Cardiac muscle cell (in vitro differentiated cells and primary cell): Measurements from ENCODE around the gene ABR. TPM values are rescaled to one million over a fixed set of nuclear protein-coding genes. Genes with fewer than 3 reads are reported as not detected.
"Not testable (repeated sequence)": the region's sequence is repeated elsewhere in the genome, so short reads cannot be mapped to it uniquely, and the experiment has no call there.

Experiments
- DNase-seq, 2 donors: peaks; one replicate each; pipeline versions ENCODE4 v3.0.0 to v3.0.0-alpha.2; 2010 to 2017; ENCODE audit warnings: low read depth in 1 of 2, low spot score in 1 of 2
- H3K27ac ChIP-seq: fragments of 200-600 bp; sonication (generic); 2 replicates; pipeline ENCODE4 v1.5.1; 2016
- H3K27me3 ChIP-seq: fragments of 200-600 bp; sonication (generic); 2 replicates; pipeline ENCODE4 v1.6.0; 2016; ENCODE audit warnings: control low read depth
- H3K36me3 ChIP-seq: fragments of 200-600 bp; sonication (generic); 2 replicates; pipeline ENCODE4 v1.5.1; 2016; ENCODE audit warnings: control low read depth
- H3K4me1 ChIP-seq: fragments of 200-600 bp; sonication (generic); 2 replicates; pipeline ENCODE4 v1.8.1; 2017; ENCODE audit warnings: low read depth, mild to moderate bottlenecking, mixed run types
- H3K4me3 ChIP-seq: fragments of 200-600 bp; sonication (generic); 2 replicates; pipeline ENCODE4 v1.5.1; 2016; ENCODE audit warnings: mild to moderate bottlenecking
- H3K9me3 ChIP-seq: fragments of 200-600 bp; sonication (generic); 2 replicates; pipeline ENCODE4 v1.5.1; 2017; ENCODE audit warnings: low read depth, mild to moderate bottlenecking, control low read depth
- polyA plus RNA-seq: library from polyadenylated mRNA; unstranded; fragments of >200 nt; fragmentation: Nextera tagmentation; extraction: Ambion mirVana; gene quantifications from 2 replicates; pipeline ENCODE4 v1.2.1, GENCODE V29; 2016
- total RNA-seq: library from RNA; depleted of rRNA; stranded (reverse); fragments of >200 nt; gene quantifications from 2 replicates; pipeline ENCODE4 v1.2.3, GENCODE V29; 2016
- TF ChIP-seq, protein P1 (sequence below): IDR thresholded peaks from 2 replicates; pipeline ENCODE4 v1.5.1; 2012; ENCODE audit warnings: low read depth, mild to moderate bottlenecking, low read length

Gene ABR
- total and polyA plus RNA-seq, 2 experiments from 2014 or later = 23.5 to 67.5 TPM

DNA sequence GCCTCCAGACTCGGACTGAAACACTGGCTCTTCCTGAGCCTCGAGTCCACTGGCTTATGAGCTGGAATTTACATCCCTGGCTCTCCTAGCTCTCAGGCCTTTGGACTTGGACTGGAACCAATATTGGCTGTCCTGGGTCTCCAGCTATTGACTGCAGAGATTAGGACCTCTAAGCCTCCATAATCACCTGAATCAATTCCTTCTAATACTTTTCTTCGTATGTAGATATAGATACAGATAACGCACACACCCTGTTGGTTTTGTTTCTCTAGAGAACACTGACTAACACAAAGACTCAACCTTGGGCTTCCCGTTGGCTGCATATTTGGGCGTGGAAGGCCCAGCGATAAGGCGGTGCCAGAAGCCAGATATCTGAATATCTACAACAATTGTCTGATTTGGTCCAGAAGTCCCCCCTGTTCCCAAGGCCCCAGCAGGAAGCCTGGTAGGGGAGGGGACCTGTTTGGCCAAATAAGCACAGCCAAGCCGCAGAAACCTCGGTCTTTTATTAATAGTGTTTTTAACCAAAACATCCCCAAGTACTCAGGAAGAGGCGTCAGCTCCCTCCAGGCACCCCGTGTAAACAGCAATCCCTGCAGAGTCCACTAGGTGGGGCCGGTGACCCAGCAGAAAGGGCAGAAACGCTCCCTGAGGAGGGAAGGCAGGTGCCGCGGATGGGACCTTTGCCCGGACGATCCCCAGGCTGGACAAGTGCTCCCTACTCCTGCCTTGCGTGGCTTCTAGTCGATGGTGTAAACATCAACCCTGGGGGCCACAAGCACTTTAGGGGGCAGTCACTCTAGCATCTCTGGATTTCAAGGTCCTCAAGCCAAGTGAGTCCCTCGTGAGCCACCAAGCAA lies 57.0 kb downstream of the ABR start:
- TF ChIP-seq, protein P1, sequence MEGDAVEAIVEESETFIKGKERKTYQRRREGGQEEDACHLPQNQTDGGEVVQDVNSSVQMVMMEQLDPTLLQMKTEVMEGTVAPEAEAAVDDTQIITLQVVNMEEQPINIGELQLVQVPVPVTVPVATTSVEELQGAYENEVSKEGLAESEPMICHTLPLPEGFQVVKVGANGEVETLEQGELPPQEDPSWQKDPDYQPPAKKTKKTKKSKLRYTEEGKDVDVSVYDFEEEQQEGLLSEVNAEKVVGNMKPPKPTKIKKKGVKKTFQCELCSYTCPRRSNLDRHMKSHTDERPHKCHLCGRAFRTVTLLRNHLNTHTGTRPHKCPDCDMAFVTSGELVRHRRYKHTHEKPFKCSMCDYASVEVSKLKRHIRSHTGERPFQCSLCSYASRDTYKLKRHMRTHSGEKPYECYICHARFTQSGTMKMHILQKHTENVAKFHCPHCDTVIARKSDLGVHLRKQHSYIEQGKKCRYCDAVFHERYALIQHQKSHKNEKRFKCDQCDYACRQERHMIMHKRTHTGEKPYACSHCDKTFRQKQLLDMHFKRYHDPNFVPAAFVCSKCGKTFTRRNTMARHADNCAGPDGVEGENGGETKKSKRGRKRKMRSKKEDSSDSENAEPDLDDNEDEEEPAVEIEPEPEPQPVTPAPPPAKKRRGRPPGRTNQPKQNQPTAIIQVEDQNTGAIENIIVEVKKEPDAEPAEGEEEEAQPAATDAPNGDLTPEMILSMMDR = peak; percentile 94

DNA sequence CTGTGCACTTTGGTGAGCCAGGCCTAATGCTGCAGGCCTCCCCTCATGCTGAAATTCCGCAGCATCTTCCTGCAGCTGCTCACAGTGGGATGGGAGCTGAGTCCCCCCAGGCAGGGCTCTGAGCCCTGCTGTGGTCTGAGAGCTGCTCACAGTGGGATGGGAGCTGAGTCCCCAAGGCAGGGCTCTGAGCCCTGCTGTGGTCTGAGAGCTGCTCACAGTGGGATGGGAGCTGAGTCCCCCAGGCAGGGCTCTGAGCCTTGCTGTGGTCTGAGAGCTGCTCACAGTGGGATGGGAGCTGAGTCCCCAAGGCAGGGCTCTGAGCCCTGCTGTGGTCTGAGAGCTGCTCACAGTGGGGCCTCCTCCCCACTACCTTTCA lies 58.4 kb downstream of the ABR start:
- not testable (repeated sequence) for H3K36me3 ChIP-seq, H3K9me3 ChIP-seq, H3K4me3 ChIP-seq, H3K27ac ChIP-seq, DNase-seq, H3K27me3 ChIP-seq
- peaks cover 13% of the 10 kb centered on the region for H3K4me1 ChIP-seq

More for the DNA sequence above, 57.0 kb downstream of the ABR start:
- Histone ChIP-seq H3K27me3 (no peaks in the 10 kb centered on the region), H3K27ac (no peak overlapping the region), H3K36me3 (no peaks in the 10 kb centered on the region), H3K9me3 (no peaks in the 10 kb centered on the region), H3K4me1 (peaks cover 13% of the 10 kb centered on the region), H3K4me3 (no peak overlapping the region)
- DNase-seq = peak; percentile 73 to 77

DNA sequence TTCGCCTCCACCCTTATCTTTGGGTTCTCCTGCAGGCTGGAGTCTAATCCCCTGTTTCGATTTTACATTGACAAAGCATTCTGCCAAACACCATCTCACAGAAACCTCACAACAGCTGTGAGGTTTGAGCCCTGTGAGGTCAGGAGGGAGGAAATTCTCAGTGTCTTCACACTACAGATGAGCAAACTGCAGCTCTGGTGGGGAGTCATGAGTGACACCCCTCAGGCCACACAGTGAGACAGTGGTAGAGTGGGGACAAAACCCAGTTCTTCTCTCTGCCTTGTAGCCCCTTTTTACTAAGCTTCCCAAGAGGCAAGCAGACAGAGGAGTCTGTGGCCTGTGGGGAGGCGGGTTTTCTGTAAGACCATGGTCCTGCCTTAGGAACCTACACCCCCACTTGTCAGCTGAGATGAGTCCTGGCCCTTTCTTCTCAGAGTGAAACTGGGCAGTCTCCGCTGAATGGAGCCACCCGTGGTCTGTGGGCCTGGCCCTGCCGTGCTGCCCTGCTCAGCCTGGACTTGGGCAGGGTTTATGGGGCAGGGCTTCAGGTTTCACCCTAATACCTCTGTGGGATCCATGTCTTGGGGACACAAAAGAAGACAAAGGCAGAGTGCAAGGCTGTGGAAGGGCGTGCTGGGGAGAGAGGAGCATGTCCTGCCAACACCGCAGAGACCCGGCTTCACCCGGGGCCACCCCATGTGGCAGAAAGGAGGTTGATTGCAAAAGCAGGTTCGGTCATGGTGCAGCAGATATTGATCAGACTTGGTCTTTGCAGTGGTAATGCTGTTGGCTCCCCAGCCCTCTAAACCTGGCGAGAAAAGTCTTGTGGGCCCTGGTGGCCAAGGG lies 59.0 kb downstream of the ABR start:
- DNase-seq = no peak
- H3K36me3 ChIP-seq = no peaks in the 10 kb centered on the region
- TF ChIP-seq, protein P1 = no peak
- H3K27ac ChIP-seq = no peak overlapping the region
- no peaks in the 10 kb centered on the region for H3K27me3 ChIP-seq
- H3K4me3 ChIP-seq = no peak overlapping the region
- H3K4me1 ChIP-seq = peaks cover 13% of the 10 kb centered on the region
- no peaks in the 10 kb centered on the region for H3K9me3 ChIP-seq

DNA sequence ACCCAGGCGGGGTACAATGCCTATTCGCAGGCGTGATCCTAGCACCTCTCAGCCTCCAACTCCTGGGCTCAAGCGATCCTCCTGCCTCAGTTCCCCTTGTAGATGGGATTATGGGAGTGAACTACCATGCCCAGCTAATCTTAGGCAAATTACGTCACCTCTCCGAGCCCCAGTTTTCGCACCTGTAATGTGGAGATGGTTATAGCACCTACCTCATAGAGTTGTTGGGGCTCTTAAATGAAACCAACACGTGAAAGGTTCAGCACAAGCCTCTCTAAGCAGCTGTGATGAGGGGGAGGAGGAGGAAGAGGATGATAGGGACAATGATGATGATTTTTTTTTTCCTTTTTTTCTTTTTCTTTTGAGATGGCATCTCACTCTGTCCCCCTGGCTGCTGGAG lies 59.9 kb downstream of the ABR start:
- no peak overlapping the region for H3K4me3 ChIP-seq
- TF ChIP-seq, protein P1 = no peak
- DNase-seq = no peak
- no peaks in the 10 kb centered on the region for H3K9me3 ChIP-seq
- H3K4me1 ChIP-seq = peaks cover 14% of the 10 kb centered on the region
- H3K27me3 ChIP-seq = no peaks in the 10 kb centered on the region
- H3K27ac ChIP-seq = no peak overlapping the region
- H3K36me3 ChIP-seq = no peaks in the 10 kb centered on the region

DNA sequence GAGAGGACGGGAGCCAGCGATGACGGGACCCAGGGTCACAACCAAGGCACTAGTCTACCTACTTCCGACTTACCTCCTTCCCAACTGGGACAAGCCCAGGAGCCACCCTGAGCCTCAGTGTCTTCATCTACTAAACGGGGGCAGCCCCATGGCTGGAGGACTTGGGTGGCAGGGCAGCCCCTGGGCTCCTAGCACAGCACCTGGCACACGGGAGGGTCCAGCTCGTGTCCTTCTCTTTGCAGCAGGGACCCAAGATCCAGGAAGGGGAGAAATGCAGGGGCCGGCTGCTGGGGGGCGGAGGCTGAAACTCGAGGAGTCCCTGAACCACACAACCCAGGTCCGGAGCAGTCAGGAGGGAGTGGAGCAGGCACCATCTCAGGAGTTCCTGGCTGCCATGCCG lies 63.2 kb downstream of the ABR start:
- H3K4me1 ChIP-seq = peaks cover 5% of the 10 kb centered on the region
- H3K9me3 ChIP-seq = no peaks in the 10 kb centered on the region
- TF ChIP-seq, protein P1 = no peak
- H3K4me3 ChIP-seq = no peak overlapping the region
- no peak for DNase-seq
- H3K36me3 ChIP-seq = no peaks in the 10 kb centered on the region
- no peak overlapping the region for H3K27ac ChIP-seq
- H3K27me3 ChIP-seq = no peaks in the 10 kb centered on the region

DNA sequence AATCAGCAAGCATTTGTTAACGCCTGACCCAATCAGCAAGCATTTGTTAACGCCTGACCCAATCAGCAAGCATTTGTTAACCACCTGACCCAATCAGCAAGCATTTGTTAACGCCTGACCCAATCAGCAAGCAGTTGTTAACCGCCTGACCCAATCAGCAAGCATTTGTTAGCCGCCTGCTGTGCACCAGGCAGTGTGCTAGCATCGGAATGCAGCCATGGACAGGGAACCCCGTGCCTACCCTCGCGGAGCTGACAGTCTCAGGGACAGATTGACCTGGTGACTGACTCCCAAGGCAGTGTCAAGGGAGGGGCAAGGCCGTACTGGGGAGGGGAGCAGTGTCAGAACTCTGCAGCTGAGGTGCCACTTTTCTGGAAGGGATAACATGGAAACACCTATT lies 66.9 kb downstream of the ABR start:
- H3K9me3 ChIP-seq = no peaks in the 10 kb centered on the region
- H3K4me3 ChIP-seq = no peak overlapping the region
- H3K4me1 ChIP-seq = peaks cover 28% of the 10 kb centered on the region
- no peak for DNase-seq
- H3K36me3 ChIP-seq = no peaks in the 10 kb centered on the region
- no peak overlapping the region for H3K27ac ChIP-seq
- TF ChIP-seq, protein P1 = no peak
- H3K27me3 ChIP-seq = no peaks in the 10 kb centered on the region
